IgD-negative memory B cell (primary cell): ENCODE results near the gene HYOU1. TPM values are rescaled to one million over a fixed set of nuclear protein-coding genes. Genes with fewer than 3 reads are reported as not detected.
"Not testable (repeated sequence)": the region's sequence is repeated elsewhere in the genome, so short reads cannot be mapped to it uniquely, and the experiment has no call there.

Source experiments
- H3K27ac Mint-ChIP-seq, 3 donors: one replicate each; pipeline ENCODE4 v1.8.0; 2020 to 2022; ENCODE audit warnings: mild to moderate bottlenecking in 3 of 3, mixed read lengths in 3 of 3, moderate library complexity in 1 of 3
- H3K27me3 Mint-ChIP-seq: one replicate; pipeline ENCODE4 v1.8.0; 2021; ENCODE audit warnings: mixed read lengths
- H3K36me3 Mint-ChIP-seq: one replicate; pipeline ENCODE4 v1.8.0; 2020; ENCODE audit warnings: mild to moderate bottlenecking, mixed read lengths
- H3K4me1 Mint-ChIP-seq, 3 donors: one replicate each; pipeline ENCODE4 v1.8.0; 2020 to 2022; ENCODE audit warnings: mixed read lengths in 3 of 3, mild to moderate bottlenecking in 1 of 3
- H3K4me3 Mint-ChIP-seq, 4 donors: one replicate each; pipeline ENCODE4 v1.8.0; 2020 to 2022; ENCODE audit warnings: mild to moderate bottlenecking in 4 of 4, mixed read lengths in 4 of 4, moderate library complexity in 3 of 4
- H3K9me3 Mint-ChIP-seq, 3 donors: one replicate each; pipeline ENCODE4 v1.8.0; 2020 to 2021; ENCODE audit warnings: mixed read lengths in 3 of 3, mild to moderate bottlenecking in 1 of 3
- polyA plus RNA-seq: library from polyadenylated mRNA; unstranded; fragments of 300-500 nt; fragmentation: Illumina TruSeq; gene quantifications from one replicate; pipeline ENCODE4 v1.2.3, GENCODE V29; 2021

HYOU1 gene, protein sequence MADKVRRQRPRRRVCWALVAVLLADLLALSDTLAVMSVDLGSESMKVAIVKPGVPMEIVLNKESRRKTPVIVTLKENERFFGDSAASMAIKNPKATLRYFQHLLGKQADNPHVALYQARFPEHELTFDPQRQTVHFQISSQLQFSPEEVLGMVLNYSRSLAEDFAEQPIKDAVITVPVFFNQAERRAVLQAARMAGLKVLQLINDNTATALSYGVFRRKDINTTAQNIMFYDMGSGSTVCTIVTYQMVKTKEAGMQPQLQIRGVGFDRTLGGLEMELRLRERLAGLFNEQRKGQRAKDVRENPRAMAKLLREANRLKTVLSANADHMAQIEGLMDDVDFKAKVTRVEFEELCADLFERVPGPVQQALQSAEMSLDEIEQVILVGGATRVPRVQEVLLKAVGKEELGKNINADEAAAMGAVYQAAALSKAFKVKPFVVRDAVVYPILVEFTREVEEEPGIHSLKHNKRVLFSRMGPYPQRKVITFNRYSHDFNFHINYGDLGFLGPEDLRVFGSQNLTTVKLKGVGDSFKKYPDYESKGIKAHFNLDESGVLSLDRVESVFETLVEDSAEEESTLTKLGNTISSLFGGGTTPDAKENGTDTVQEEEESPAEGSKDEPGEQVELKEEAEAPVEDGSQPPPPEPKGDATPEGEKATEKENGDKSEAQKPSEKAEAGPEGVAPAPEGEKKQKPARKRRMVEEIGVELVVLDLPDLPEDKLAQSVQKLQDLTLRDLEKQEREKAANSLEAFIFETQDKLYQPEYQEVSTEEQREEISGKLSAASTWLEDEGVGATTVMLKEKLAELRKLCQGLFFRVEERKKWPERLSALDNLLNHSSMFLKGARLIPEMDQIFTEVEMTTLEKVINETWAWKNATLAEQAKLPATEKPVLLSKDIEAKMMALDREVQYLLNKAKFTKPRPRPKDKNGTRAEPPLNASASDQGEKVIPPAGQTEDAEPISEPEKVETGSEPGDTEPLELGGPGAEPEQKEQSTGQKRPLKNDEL
- polyA plus RNA-seq = 16.4 TPM

DNA sequence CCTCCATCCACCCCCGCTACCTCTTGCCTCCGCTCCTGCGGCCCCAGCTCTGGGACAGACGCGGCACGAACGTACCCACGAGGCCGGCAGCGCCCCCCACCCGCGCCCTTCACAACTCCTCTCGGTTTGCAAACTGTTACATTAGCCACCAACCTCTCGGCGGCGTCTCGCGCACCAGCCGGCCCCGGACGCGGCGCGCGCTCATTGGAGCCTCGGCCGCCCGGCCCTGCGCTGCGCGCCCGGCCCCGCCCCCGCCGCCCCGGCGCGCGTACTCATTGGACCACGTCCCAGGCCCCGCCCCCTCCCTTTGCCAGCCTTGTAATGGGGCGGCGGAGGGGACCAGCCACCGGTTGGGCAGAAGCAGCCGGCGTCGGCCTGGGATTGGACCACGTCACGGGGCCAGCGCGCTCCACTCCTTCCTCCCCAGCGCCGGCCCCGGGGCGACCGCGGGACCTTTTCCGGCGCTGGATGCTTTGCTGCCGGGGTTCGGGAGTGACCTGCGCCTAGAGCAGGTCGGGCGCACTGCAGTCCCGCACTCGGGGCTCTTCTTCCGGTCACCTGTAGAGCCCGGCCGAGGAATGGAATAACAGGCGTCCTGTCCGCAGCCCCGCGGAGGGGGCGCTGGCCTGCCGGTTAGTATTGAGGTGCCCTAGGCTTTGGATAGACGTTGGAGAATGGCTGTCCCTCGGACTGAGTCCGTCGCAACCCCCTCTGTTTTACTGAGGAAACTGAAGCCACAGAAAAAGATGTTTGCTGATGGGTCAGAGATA lies at the start of gene HYOU1:
TSS of gene HYOU1 (minus strand) at position 206 of the 770 bp plus-strand sequence. CDS start 1,045 bp downstream, outside the sequence.
- H3K27me3 Mint-ChIP-seq = no peaks in the 10 kb centered on the region
- H3K27ac Mint-ChIP-seq = peak within 1 kb of the TSS; percentile 93 to 97 (median 96)
- peaks cover 22 to 29% (median 27%) of the 10 kb centered on the region in 3 donors for H3K4me1 Mint-ChIP-seq
- peak within 1 kb of the TSS; percentile 95 to 99 (median 98) for H3K4me3 Mint-ChIP-seq
- peaks cover 6% of the 10 kb centered on the region for H3K36me3 Mint-ChIP-seq
- no peaks in the 10 kb centered on the region for H3K9me3 Mint-ChIP-seq

DNA sequence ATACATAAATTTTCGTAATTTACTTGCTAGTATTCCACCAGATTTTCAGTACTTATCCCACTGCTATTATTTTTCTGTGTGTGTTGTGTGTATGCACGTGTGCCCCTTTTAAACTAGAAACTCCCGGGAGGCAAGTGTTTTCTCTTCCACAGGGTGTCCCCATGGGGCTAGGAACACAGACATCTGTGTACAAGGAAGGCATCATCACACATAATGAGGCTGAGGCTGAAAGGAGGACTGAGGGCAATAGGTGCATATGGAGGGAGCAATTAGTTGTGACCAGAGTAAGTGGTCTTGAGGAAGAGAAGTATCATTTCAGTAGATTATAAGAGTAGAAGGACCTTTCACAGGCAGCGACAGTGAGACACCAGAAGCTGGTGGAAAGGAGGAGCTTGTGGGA lies 46.8 kb upstream of the HYOU1 start:
- peaks cover 14 to 44% (median 38%) of the 10 kb centered on the region in 3 donors for H3K4me1 Mint-ChIP-seq
- H3K36me3 Mint-ChIP-seq = peaks cover 2% of the 10 kb centered on the region
- no peaks in the 10 kb centered on the region for H3K9me3 Mint-ChIP-seq
- peak overlapping the region in 1 of 3 donors; percentile 93 for H3K27ac Mint-ChIP-seq
- H3K4me3 Mint-ChIP-seq = peak overlapping the region; percentile 28 to 92 (median 58)
- H3K27me3 Mint-ChIP-seq = no peaks in the 10 kb centered on the region

DNA sequence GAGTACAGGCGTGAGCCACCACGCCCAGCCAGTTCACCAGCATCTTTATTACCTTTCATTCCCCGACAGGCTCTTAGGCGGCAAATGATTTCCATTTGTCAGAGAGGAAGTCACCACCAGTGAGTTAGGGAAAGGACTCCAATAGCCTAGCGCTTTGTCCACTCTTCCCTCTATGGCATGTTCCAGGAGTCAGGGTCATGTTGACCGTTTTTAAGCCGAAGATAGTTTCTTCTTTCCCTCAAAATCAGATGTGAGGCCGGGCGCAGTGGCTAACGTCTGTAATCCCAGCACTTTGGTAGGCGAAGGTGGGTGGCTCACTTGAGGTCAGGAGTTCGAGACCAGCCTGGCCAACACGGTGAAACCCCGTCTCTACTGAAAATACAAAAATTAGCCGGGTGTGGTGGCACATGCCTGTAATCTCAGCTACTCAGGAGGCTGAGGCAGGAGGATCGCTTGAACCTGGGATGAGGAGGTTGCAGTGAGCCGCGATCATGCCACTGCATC lies 46.2 kb upstream of the HYOU1 start:
- H3K27ac Mint-ChIP-seq = peak overlapping the region in 1 of 3 donors; percentile 93
- peak overlapping the region; percentile 43 to 96 (median 94) for H3K4me3 Mint-ChIP-seq
- not testable (repeated sequence) for H3K9me3 Mint-ChIP-seq, H3K36me3 Mint-ChIP-seq, H3K27me3 Mint-ChIP-seq
- H3K4me1 Mint-ChIP-seq = peaks cover 9 to 44% (median 33%) of the 10 kb centered on the region in 3 donors

DNA sequence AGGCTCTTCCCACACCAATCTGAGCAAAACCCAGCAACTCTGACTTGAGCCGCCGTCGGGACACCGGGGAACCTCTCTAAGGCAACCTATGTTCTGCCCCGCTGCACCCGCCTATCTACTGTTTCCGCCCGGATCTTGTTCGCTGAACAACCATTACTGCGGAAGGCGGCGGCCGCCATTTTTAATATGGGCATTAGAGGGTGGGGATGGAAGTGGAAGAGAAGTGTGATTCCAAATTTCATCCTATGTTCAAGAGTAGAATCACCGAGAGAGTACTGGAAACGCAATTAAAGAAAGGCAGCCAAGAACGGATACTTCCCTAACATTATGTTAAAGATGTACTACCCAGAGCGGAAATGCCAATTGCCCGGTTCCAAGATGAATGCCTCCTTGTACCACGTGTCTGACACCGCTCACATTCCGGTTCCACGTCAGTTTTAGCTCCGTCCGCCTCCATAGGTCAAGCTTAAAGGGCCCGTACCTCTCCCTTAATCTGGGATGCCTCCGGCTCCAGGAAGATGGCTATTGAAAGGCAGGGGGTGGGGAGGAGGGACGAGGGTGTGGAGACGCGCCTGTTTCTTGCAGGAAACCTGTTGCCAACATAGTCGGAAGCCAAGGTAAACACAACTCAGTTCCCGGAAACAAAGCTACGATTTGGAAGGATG lies 44.9 kb upstream of the HYOU1 start, which contains the start of gene DPAGT1:
TSS of gene DPAGT1 (minus strand) at position 95 of the 665 bp plus-strand sequence. CDS start 198 bp downstream, outside the sequence.
- no peaks in the 10 kb centered on the region for H3K9me3 Mint-ChIP-seq
- H3K27ac Mint-ChIP-seq = peak within 1 kb of the TSS; percentile 93 to 99 (median 99)
- peaks cover 12 to 43% (median 38%) of the 10 kb centered on the region in 3 donors for H3K4me1 Mint-ChIP-seq

DNA sequence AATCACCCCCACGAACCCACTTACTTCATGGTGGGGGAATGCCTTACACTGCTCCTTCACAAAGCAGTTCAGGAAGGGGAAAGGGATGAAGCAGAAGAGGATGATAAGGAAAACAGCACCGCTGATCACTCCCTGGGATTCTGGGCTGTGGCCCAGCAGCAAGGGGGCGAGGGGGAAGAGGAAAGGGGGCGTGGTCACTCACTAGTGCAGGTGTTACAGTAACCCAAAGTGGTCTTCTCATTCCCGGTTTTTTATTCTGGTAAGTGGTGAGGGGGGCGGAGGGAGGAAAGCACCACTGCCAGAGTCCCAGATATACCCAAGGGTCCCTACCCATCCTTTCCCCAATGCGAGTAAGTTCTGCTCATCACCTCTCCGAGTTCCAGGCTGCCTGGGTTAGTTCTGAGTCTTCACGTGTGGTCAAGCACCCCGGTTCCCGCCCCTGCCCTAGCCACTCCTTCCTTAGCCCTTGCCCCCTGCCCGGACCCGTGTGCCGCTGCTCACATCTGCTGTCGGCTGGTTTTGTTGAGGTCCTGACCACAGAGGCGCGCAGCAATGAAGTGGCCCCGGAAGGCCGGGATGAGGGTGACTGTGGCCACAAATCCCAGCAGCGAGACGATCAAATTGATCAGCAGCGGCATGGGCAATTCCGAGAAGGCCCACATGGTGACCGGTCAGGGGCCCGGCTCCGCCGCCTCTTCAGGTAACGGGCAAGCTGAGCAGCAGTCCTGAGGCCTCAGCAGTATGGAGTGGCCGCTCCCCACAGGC lies 44.2 kb upstream of the HYOU1 start:
- peak overlapping the region; percentile 93 to 99 (median 99) for H3K27ac Mint-ChIP-seq
- peak overlapping the region; percentile 92 to 99 (median 96) for H3K4me3 Mint-ChIP-seq
- H3K36me3 Mint-ChIP-seq = peaks cover 2% of the 10 kb centered on the region
- no peaks in the 10 kb centered on the region for H3K9me3 Mint-ChIP-seq
- no peaks in the 10 kb centered on the region for H3K27me3 Mint-ChIP-seq
- peaks cover 19 to 41% (median 34%) of the 10 kb centered on the region in 3 donors for H3K4me1 Mint-ChIP-seq

More for the DNA sequence above, 44.9 kb upstream of the HYOU1 start, which contains the start of gene DPAGT1:
- Mint-ChIP-seq H3K27me3 (no peaks in the 10 kb centered on the region), H3K4me3 (peak within 1 kb of the TSS; percentile 92 to 99 (median 96)), H3K36me3 (peaks cover 2% of the 10 kb centered on the region)

DNA sequence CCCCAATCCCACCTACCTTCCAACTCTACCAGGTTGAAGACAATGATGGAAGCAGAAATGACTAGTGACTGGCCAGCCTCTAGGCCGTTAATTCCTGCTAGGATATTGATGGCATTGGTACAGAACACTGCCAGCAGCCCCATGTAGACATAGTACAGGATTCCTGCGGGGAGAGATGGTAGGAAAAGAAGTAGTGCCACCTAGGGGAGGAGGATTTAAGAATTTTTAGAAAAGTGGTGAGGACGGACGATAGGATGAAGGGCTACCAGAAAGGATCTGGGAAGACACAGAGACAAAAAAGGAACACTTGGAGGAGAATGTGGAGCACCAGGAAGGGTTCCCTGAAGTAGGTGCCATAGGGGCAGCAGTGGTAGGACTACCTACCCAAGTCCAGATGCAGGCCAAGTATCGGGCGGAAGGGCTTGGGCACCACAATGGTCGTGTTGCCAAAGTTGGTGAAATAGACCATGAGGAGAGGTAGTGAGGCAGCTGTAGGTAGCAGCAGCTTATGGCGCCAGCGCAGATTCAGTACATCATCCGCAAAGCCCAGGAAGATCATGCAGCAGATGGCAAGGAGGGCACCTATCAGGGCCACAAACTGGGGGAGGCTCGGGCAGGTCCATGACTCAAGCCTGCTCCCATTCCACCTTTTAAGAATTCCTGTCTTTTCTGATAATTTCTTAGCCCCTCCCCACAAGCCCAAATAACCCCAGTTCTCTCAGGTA lies 43.4 kb upstream of the HYOU1 start:
- peak overlapping the region; percentile 92 to 99 (median 96) for H3K4me3 Mint-ChIP-seq
- H3K27me3 Mint-ChIP-seq = peaks cover 1% of the 10 kb centered on the region
- peaks cover 2% of the 10 kb centered on the region for H3K36me3 Mint-ChIP-seq
- peaks cover 21 to 45% (median 34%) of the 10 kb centered on the region in 3 donors for H3K4me1 Mint-ChIP-seq
- no peaks in the 10 kb centered on the region for H3K9me3 Mint-ChIP-seq
- peak overlapping the region in 2 of 3 donors; percentile 46 to 93 for H3K27ac Mint-ChIP-seq

DNA sequence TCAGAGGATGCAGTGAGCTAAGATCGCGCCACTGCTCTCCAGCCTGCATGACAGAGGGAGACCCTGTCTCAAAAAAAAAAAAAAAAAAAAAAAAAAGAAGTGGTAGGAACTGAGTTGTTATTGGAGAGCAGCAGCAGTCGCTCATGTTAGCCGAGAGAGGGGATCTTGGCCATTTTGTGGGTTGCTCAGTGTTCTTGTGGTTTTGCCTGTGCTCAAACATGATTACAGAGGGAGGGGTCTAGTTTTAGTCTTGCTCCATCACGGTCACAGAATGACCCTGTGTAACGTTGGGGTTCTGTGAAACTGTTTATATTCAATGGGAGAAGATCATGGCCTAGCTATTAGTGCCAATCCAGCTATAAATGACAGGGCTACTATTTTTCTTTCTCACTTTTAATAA lies 42.7 kb upstream of the HYOU1 start:
- Mint-ChIP-seq H3K27ac (peak overlapping the region in 1 of 3 donors; percentile 93), H3K4me3 (peak overlapping the region; percentile 92 to 99 (median 96)), H3K27me3 (peaks cover 2% of the 10 kb centered on the region), H3K9me3 (no peaks in the 10 kb centered on the region), H3K4me1 (peaks cover 22 to 44% (median 35%) of the 10 kb centered on the region in 3 donors), H3K36me3 (peaks cover 2% of the 10 kb centered on the region)

DNA sequence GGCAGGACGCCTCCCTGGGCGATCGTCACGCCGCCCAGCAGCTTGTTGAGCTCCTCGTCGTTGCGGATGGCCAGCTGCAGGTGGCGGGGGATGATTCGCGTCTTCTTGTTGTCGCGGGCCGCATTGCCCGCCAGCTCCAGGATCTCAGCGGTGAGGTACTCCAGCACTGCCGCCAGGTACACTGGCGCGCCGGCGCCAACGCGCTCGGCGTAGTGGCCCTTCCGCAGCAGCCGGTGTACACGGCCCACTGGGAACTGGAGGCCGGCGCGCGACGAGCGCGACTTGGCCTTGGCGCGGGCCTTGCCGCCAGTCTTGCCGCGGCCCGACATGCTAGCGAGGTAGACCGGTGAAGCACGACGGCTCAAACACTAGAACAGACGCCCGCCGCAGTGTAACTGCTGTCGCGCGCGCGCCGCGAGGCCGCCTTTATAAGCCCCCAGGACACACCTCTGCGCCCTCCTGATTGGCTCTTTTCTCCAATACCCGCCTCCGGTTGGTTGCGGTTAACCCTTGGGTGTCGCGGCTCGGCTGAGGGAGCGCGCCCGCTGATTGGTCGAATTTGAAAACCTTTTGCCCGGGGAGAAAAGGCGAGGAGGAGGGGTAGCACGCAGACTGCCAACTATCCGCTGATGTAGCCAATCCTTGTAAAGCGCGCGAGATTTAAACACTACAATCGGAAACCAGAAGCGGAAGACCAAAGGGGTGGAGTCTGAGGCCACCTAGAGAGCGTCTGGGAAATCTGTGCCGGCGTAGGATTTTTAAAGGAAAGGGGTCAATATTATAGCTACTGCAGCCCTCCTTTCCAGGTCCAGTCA lies 38.3 kb upstream of the HYOU1 start:
- Mint-ChIP-seq H3K9me3 (no peaks in the 10 kb centered on the region), H3K27ac (peak overlapping the region; percentile 88 to 97 (median 96)), H3K27me3 (peaks cover 2% of the 10 kb centered on the region), H3K4me3 (peak overlapping the region; percentile 81 to 97 (median 95)), H3K4me1 (peaks cover 28 to 33% (median 29%) of the 10 kb centered on the region in 3 donors), H3K36me3 (no peaks in the 10 kb centered on the region)

DNA sequence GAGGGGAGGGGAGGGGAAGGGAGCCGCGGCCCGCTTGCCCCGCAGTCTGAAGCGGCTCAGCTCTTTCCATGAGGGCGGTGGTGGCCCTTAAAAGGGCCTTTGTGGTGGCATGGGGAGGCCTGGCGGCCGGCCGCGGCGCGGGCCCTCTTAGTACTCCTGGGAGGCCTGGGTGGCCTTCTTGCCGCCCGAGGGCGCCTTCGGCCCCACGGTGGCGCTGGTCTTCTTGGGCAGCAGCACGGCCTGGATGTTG lies 37.7 kb upstream of the HYOU1 start:
- Mint-ChIP-seq H3K36me3 (no peaks in the 10 kb centered on the region), H3K4me3 (peak overlapping the region; percentile 81 to 97 (median 95)), H3K9me3 (no peaks in the 10 kb centered on the region), H3K4me1 (peaks cover 24 to 31% (median 28%) of the 10 kb centered on the region in 3 donors), H3K27me3 (peaks cover 2% of the 10 kb centered on the region), H3K27ac (peak overlapping the region; percentile 88 to 97 (median 96))

DNA sequence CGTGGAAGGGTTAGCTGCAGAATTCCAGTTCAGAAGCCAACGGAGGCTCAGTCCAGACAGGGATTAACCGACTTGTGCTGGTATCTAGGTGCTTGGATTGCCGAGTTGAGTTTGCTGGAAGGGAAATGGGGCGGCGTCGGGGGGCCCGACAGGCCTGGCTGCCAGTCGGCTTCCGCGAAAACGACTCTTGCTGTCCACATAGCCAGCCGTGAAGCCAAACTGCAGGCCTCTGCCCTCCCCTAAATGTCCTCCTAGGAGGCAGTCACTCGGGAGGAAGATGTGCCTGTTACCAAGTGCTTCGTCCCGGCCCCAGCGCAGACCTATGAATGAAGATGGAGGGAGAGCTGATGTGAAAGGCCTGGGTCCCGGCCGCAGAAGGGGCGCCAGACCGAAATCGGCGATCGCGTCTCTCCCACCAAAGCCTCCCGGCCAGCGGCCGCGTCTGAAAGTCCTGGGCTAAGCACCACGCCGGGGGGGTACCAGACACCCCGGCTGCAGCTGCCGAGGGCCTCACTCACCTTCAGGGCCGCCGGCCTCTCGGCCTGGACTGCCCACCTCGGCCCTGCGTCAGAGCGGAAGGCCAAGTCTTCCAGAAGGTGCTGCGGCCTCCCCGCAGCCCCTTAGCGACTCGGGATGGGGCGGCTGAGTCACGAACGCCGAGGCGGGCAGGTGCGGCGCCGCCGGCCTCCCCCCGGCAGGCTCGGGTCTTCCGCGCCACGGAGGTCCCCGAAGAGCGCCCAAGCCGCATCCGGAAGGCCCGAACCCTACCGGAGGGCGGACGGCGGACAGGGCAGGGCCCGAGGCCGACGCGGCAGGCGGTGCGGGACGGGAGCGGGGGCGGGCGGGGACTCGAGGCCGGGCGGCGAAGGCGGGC lies 37.2 kb upstream of the HYOU1 start:
- Mint-ChIP-seq H3K4me1 (peaks cover 24 to 30% (median 28%) of the 10 kb centered on the region in 3 donors), H3K36me3 (no peaks in the 10 kb centered on the region), H3K27ac (peak overlapping the region; percentile 88 to 97 (median 96)), H3K4me3 (peak overlapping the region; percentile 81 to 97 (median 95)), H3K27me3 (peaks cover 2% of the 10 kb centered on the region), H3K9me3 (no peaks in the 10 kb centered on the region)
